ENCODE measurements around the gene GDI1.
A peak's percentile ranks its signal among the peaks of the same experiment; 100 is the strongest.

GRCh38 chrX:154490414-154491083 is 53.6 kb downstream of the GDI1 start, which contains the start of gene SLC10A3:
- no peak for TF ChIP-seq CTCF (IDR thresholded peaks at IDR 0.05)
- no peak for TF ChIP-seq EP300 (IDR thresholded peaks at IDR 0.05)
- peak in 1 of 3 donors; percentile 40 for TF ChIP-seq POLR2AphosphoS5 (IDR thresholded peaks at IDR 0.05)
